Right ventricle myocardium superior (tissue), 1 donor: ENCODE results near the gene OR4L1. TPM values are rescaled to one million over a fixed set of nuclear protein-coding genes. Genes with fewer than 3 reads are reported as not detected.
"Not testable (repeated sequence)": the region's sequence is repeated elsewhere in the genome, so short reads cannot be mapped to it uniquely, and the experiment has no call there.

Experiments used
- ATAC-seq: fragments of 200-7000 bp; cut with Tn5 transposase; one replicate; pipeline ENCODE4 v1.9.1; 2020; ENCODE audit warnings: mild to moderate bottlenecking; ENCODE audit not compliant: poor library complexity
- DNase-seq: peaks from one replicate; pipeline ENCODE4 v3.0.0-alpha.2; 2020
- intact Hi-C: fragments of 100-400 bp; cut with DNase I; formaldehyde crosslinking; loops from one replicate; pipeline ENCODE4 v1.11.2; 2022
- long read RNA-seq: library from polyadenylated mRNA; unstranded; transcript quantifications from one replicate; pipeline ENCODE4 v2.0.0, GENCODE V29; 2021
- total RNA-seq: library from RNA; stranded (reverse); fragmentation: NEBNext Ultra II Directional; extraction: Animal tissue kit (Norgen Biotek cat#: 25700); gene quantifications from one replicate; pipeline ENCODE4 v1.2.1, GENCODE V29; 2021
- donor health status: DM: no; HTN: yes; CAD: no; lungs with severe emphysema.

The OR4L1 gene, protein sequence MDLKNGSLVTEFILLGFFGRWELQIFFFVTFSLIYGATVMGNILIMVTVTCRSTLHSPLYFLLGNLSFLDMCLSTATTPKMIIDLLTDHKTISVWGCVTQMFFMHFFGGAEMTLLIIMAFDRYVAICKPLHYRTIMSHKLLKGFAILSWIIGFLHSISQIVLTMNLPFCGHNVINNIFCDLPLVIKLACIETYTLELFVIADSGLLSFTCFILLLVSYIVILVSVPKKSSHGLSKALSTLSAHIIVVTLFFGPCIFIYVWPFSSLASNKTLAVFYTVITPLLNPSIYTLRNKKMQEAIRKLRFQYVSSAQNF
- total RNA-seq, result not detected
- long read RNA-seq, result 0 reads

DNA sequence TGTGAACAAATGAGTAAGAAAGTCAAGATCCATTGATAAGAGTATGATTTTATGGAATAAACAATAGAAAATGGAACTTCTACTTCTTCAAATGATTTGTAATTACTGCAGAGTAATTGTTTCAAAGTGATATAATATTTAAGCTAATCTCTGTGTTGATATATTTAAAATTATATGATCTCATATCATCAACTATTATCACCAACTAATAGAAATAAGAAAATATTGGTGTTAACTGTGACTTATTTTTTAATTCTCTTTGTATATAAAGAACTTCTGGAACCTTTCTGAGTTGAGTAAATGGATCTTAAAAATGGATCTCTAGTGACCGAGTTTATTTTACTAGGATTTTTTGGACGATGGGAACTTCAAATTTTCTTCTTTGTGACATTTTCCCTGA lies at the start of gene OR4L1:
TSS of gene OR4L1 (plus strand) at position 301 of the 400 bp plus-strand sequence. CDS start at position 301, 0 bp downstream.
- ATAC-seq (no peak), DNase-seq (no peak)
- intact Hi-C loops, result no loop called here

DNA sequence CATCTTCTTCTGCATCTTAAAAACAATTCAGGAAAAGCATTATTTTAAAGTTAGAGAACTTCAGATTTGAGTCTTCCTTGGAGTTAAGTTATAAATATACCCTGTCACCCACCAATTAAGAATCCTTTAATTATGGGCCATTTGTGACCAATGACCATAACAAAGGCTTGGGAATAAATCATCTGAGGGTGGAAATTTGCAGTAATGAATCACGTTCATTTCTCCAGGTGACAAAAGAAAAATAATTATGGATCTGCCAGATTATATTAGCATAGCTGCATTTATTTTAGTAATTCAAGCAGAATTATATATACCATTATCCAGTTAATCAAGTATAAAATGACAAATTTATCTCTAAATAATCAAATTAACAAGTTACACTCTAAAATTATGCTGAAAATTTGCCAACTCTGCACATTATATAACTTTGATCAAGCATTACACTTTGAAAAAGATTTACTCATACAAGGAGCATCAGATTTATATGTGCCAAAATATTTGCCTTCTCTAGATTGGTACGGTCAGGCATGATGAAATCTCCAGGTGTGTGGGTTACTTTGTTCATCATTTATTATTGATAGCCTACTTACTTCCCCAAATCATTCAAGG lies 40.5 kb upstream of the OR4L1 start, which contains the start of gene OR4K14:
TSS of gene OR4K14 (minus strand) at position 51 of the 609 bp plus-strand sequence. CDS start 4,114 bp downstream, outside the sequence.
- no peak for ATAC-seq
- intact Hi-C loops, result no loop called here
- no peak for DNase-seq

DNA sequence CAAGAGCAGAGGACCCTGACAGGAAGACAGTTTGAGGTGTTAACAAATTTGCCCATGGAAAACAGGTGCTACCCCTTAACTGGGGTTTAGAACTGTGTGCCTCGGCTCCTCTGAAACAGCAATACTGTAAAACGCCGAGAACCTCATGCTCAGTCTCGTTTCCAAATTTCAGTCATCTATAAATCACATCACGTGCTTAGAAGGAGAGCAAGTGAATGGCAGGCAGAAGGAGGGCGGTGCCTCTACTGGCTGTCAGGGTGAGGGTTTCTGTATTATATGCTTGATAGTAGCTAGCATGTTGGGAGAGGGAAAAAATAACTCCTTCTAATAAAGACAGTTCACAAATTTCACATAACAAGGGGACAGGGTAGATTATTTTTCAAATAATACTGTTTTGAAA lies 28.8 kb upstream of the OR4L1 start:
- intact Hi-C loops, result no loop called here
- DNase-seq (no peak), ATAC-seq (no peak)

DNA sequence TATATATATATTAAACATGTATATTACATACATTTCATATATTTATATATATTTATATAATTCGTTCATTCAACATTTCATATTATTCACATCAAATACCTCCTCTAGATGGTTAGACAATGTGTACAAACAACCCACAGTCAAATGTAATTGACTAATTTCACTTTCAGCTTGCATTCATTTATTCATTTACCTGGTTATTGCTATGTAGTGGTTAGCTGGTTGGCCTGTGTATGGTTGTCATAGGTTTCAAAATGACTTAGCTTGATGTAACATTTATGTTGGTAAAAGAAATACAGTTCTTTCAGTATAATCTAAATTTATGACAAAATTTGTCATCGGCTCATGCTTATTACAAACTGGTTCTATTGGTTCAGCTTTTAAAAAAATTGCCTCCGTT lies 24.4 kb upstream of the OR4L1 start:
- DNase-seq (no peak), ATAC-seq (no peak)
- intact Hi-C loops, result no loop called here

DNA sequence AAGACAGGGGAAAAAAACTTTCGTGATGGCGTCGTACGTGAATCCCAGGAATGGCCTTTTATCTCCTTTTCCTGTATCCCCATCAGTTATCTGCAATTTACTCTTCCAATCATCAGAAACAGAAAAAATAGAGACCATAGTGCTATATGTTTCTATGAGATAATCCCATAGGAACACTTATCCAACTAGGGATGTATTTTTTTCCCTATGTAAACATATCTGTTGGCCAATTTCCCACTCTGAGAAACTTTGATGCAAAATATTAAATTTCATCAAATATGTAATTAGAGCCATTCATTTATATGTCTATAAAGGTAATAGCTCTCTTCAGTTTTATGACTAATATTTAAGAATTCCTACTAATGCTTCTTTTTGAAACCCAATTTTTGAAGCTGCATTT lies 23.9 kb upstream of the OR4L1 start, which contains the start of gene OR4K13:
TSS of gene OR4K13 (minus strand) at position 101 of the 400 bp plus-strand sequence. CDS start 1,280 bp downstream, outside the sequence.
- ATAC-seq, result no peak
- no peak for DNase-seq
- intact Hi-C loops, result no loop called here

DNA sequence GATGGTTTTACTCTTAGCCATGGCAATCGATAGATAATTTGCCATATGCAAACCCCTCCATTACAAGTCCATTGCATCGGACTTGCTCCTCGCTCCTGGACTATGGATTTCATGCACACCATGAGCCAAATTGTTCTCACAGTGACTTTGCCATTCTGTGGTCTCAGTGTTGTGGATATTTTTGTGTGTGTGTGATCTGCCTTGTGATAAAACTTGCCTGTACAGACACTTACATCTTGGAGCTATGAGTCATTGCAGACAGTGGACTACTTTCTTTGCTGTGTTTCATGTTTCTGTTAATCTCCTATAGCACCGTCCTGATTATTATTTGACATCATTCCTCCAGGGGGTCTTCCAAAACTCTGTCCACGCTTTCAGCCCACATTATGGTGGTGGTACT lies 15.6 kb upstream of the OR4L1 start:
- intact Hi-C loops, result no loop called here
- no peak for DNase-seq
- no peak for ATAC-seq

DNA sequence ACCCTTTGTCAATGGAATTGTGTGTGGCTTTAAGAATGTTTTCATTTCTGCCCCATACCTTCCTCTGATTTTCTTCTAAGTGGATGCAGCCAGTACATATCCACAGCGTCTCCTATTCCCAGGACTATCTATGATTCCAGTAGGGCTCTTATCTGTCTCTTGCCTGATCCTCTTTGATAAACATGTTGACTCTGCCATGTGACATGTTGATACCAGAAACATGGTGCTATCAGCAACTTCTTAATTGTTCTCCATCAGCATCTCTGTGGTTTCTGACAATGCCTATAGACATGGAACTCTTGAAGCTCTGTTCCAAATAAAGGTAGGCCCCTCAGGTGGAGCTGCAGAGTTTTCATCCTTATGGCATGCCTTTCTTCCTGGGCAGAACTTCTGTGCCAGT lies 11.6 kb upstream of the OR4L1 start:
- ATAC-seq, result no peak
- intact Hi-C loops, result no loop called here
- DNase-seq, result no peak

DNA sequence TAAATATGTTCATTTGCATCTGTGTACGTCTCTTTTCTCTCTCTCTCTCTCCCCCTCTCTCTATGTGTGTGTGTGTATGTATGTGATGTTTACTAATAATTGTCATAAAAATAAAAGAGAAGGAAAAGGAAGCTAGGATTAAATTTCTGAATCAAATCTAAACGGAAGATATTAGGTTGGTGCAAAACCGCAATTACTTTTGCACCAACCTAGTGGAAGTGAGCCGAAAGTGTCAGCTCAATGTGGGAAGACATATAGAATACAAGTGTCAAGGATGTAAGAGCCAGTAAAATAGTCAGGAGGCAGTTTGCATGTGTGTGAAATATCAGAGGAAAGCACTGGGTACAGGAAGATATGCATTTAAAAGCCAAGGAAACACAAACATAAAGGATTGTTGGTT lies 32.2 kb downstream of the OR4L1 start:
- intact Hi-C loops, result no loop called here
- DNase-seq (no peak), ATAC-seq (no peak)

DNA sequence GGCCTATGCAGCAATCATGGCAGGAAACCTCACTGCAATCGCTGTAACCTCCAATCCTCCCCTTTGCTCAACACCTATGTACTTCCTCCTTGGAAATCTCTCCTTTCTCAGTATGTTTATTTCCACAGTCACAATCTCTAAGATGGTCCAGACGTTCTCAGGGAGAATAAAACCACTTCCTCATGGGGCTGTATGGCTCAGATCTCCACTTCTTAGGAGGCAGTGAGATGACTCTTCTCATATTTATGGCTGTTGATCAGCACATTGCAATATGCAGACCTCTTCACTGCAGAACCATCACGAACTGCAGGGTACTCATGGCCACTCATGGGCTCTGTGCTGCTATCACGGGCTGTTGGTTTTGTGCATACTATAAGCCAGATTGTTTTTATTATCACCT lies 33.6 kb downstream of the OR4L1 start:
- DNase-seq, result no peak
- ATAC-seq, result no peak
- intact Hi-C loops, result no loop called here

DNA sequence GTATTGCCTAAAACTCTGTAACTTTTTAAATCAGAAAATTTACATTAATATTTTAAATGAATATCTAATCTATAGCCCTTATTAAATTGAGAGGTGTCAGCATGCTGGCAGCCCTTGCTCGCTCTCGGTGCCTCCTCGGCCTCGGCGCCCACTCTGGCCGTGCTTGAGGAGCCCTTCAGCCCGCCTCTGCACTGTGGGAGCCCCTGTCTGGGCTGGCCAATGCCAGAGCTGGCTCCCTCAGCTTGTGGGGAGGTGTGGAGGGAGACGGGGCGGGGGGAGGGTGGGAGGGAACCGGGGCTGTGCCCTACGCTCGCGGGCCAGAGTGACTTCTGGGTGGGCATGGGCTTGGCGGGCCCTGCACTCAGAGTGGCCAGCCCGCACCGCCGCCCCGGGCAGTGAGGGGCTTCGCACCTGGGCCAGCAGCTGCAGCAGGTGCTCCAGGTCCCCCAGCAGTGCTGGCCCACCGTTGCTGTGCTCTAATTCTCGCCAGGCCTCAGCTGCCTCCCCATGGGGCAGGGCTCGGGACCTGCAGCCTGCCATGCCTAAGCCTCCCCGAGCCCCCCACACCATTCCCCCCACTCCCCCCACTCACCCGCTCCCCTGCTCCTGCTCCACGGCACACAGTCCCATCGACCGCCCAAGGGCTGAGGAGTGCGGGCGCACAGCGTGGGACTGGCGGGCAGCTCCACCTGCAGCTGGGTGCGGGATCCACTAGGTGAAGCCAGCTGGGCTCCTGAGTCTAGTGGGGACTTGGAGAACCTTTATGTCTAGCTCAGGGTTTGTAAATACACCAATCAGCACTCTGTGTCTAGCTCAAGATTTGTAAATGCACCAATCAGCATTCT lies 39.3 kb downstream of the OR4L1 start:
- intact Hi-C loops, DNase-seq, ATAC-seq: not testable (repeated sequence)

DNA sequence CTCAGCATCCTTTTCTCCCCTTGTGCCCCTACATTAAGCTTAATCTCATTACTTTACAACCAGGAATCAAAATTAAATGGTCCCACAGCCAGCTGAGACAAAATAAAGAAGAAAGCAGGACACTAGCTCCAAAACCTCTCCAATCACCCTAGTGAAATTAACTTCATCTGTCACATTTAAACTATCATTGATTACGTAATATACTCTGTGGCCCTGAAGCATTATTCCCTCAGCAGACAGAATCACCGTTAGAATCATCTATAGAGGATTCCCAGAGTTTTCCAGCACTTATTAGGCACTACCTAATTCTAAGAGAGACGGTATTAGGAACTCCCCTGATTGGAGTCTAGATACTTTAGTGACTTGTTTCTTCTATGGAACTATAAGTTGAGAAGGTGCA lies 50.6 kb downstream of the OR4L1 start, which contains the start of gene OR4K17:
TSS of gene OR4K17 (plus strand) at position 302 of the 400 bp plus-strand sequence. CDS start 6,761 bp downstream, outside the sequence.
- ATAC-seq (no peak), DNase-seq (no peak)
- intact Hi-C loops, result no loop called here

Other genes with a start within 250 kb of the OR4L1 start
- not detected for gene OR4K2, start 184.9 kb upstream of the OR4L1 start, total RNA-seq
- not detected for gene OR4K5, start 139.4 kb upstream of the OR4L1 start, total RNA-seq
- gene OR4K1, start 129.1 kb upstream of the OR4L1 start, total RNA-seq, result not detected
- gene OR4K15, start 84.5 kb upstream of the OR4L1 start, total RNA-seq, result not detected
- gene OR4Q2, start 57.9 kb upstream of the OR4L1 start, total RNA-seq, result not detected
- gene OR4K14, start 40.7 kb upstream of the OR4L1 start, total RNA-seq, result not detected
- not detected for gene OR4K13, start 24.0 kb upstream of the OR4L1 start, total RNA-seq
- not detected for gene OR4K17, start 50.7 kb downstream of the OR4L1 start, total RNA-seq
- gene OR4N5, start 78.8 kb downstream of the OR4L1 start, total RNA-seq, result not detected
- not detected for gene OR11G2, start 130.9 kb downstream of the OR4L1 start, total RNA-seq
- gene OR11H6, start 163.7 kb downstream of the OR4L1 start, total RNA-seq, result not detected
- gene OR11H7, start 168.9 kb downstream of the OR4L1 start, total RNA-seq, result not detected
- gene OR11H4, start 179.2 kb downstream of the OR4L1 start, total RNA-seq, result not detected
- 10.6 TPM for gene TTC5, start 245.9 kb downstream of the OR4L1 start, total RNA-seq